ACC112 (cell line): ENCODE results near the gene TMEM138.

Experiments used
- H2AFZ ChIP-seq: fragments of 200-600 bp; sonication (generic); one replicate; pipeline ENCODE4 v1.6.0; 2017; ENCODE audit warnings: antibody characterized with exemption, low read length; ENCODE audit not compliant: unreplicated experiment
- H3K27ac ChIP-seq: fragments of 200-600 bp; sonication (generic); 2 replicates; pipeline ENCODE4 v1.5.1; 2014; ENCODE audit warnings: low read depth, mild to moderate bottlenecking, antibody characterized with exemption, low read length, moderate library complexity
- H3K27me3 ChIP-seq: fragments of 200-600 bp; sonication (generic); 2 replicates; pipeline ENCODE4 v1.6.1; 2014; ENCODE audit warnings: mild to moderate bottlenecking, antibody characterized with exemption, low read length, moderate library complexity, mixed read lengths; ENCODE audit not compliant: insufficient read depth
- H3K36me3 ChIP-seq: fragments of 200-600 bp; sonication (generic); 2 replicates; pipeline ENCODE4 v1.6.1; 2016; ENCODE audit warnings: mild to moderate bottlenecking, antibody characterized with exemption, low read length, moderate library complexity, mixed read lengths; ENCODE audit not compliant: insufficient read depth
- H3K4me1 ChIP-seq: fragments of 200-600 bp; sonication (generic); one replicate; pipeline ENCODE4 v1.6.1; 2016; ENCODE audit warnings: low read length, mixed read lengths; ENCODE audit not compliant: insufficient read depth, unreplicated experiment, control insufficient read depth
- H3K4me3 ChIP-seq: fragments of 200-600 bp; sonication (generic); 2 replicates; pipeline ENCODE4 v1.5.1; 2014; ENCODE audit warnings: mild to moderate bottlenecking, low read depth, low read length
- H3K79me2 ChIP-seq: fragments of 200-600 bp; sonication (generic); one replicate; pipeline ENCODE4 v1.6.0; 2016; ENCODE audit warnings: low read length; ENCODE audit not compliant: control insufficient read depth, unreplicated experiment, insufficient read depth

TMEM138 gene

GRCh38 chr11:61406991-61407728, 45.0 kb downstream of the TMEM138 start:
- H2AFZ ChIP-seq, result no peak overlapping the region
- peaks cover 4% of the 10 kb centered on the region for H3K79me2 ChIP-seq
- H3K36me3 ChIP-seq, result peaks cover 43% of the 10 kb centered on the region
- H3K4me1 ChIP-seq, result no peaks in the 10 kb centered on the region
- no peak overlapping the region for H3K27ac ChIP-seq
- no peak overlapping the region for H3K4me3 ChIP-seq
- H3K27me3 ChIP-seq, result no peaks in the 10 kb centered on the region

- peaks cover 46% of the 10 kb centered on the region for H3K36me3 ChIP-seq
- no peak overlapping the region for H2AFZ ChIP-seq
- no peak overlapping the region for H3K4me3 ChIP-seq
- H3K4me1 ChIP-seq, result no peaks in the 10 kb centered on the region
- peaks cover 4% of the 10 kb centered on the region for H3K79me2 ChIP-seq
- H3K27me3 ChIP-seq, result no peaks in the 10 kb centered on the region
- no peak overlapping the region for H3K27ac ChIP-seq
These were observed 49.4 kb downstream of the TMEM138 start for GRCh38 chr11:61411589-61411988.

GRCh38 chr11:61413496-61413895, 51.3 kb downstream of the TMEM138 start:
- Histone ChIP-seq H3K36me3 (peaks cover 46% of the 10 kb centered on the region), H2AFZ (no peak overlapping the region), H3K4me3 (no peak overlapping the region), H3K27ac (peak overlapping the region; percentile 49), H3K79me2 (peaks cover 20% of the 10 kb centered on the region), H3K27me3 (no peaks in the 10 kb centered on the region), H3K4me1 (peaks cover 14% of the 10 kb centered on the region)

- peaks cover 17% of the 10 kb centered on the region for H3K4me1 ChIP-seq
- H2AFZ ChIP-seq, result no peak overlapping the region
- H3K27me3 ChIP-seq, result no peaks in the 10 kb centered on the region
- no peak overlapping the region; the same call in 1 of the 2 replicates for H3K27ac ChIP-seq
- no peak overlapping the region for H3K4me3 ChIP-seq
- H3K79me2 ChIP-seq, result peaks cover 26% of the 10 kb centered on the region
- H3K36me3 ChIP-seq, result peaks cover 47% of the 10 kb centered on the region
These were observed 52.4 kb downstream of the TMEM138 start for GRCh38 chr11:61414547-61414946.

GRCh38 chr11:61415381-61415780, 53.2 kb downstream of the TMEM138 start:
- H3K27ac ChIP-seq, result no peak overlapping the region
- H3K79me2 ChIP-seq, result peaks cover 35% of the 10 kb centered on the region
- no peak overlapping the region for H2AFZ ChIP-seq
- H3K36me3 ChIP-seq, result peaks cover 51% of the 10 kb centered on the region
- no peaks in the 10 kb centered on the region for H3K27me3 ChIP-seq
- no peak overlapping the region for H3K4me3 ChIP-seq
- H3K4me1 ChIP-seq, result peaks cover 17% of the 10 kb centered on the region

GRCh38 chr11:61416941-61417340, 54.8 kb downstream of the TMEM138 start:
- peaks cover 42% of the 10 kb centered on the region for H3K79me2 ChIP-seq
- H3K36me3 ChIP-seq, result peaks cover 38% of the 10 kb centered on the region
- no peaks in the 10 kb centered on the region for H3K27me3 ChIP-seq
- H2AFZ ChIP-seq, result no peak overlapping the region
- H3K4me1 ChIP-seq, result peaks cover 17% of the 10 kb centered on the region
- H3K27ac ChIP-seq, result peak overlapping the region; percentile 68
- no peak overlapping the region for H3K4me3 ChIP-seq

- Histone ChIP-seq H3K27ac (peak overlapping the region; percentile 68), H3K4me1 (peaks cover 17% of the 10 kb centered on the region), H3K27me3 (no peaks in the 10 kb centered on the region), H3K36me3 (peaks cover 42% of the 10 kb centered on the region), H3K79me2 (peaks cover 48% of the 10 kb centered on the region), H3K4me3 (no peak overlapping the region), H2AFZ (no peak overlapping the region)
These were observed 55.5 kb downstream of the TMEM138 start for GRCh38 chr11:61417670-61418069.

GRCh38 chr11:61418136-61418535, 56.0 kb downstream of the TMEM138 start:
- Histone ChIP-seq H3K79me2 (peaks cover 50% of the 10 kb centered on the region), H3K27me3 (no peaks in the 10 kb centered on the region), H3K36me3 (peaks cover 42% of the 10 kb centered on the region), H3K27ac (peak overlapping the region; percentile 68), H3K4me1 (peaks cover 17% of the 10 kb centered on the region), H2AFZ (no peak overlapping the region), H3K4me3 (no peak overlapping the region)
